Nephron (organoid): Measurements from ENCODE around the gene SMIM45.

ENCODE experiments used
- H3K27ac Mint-ChIP-seq, 3 experiments: 2 replicates each; pipeline ENCODE4 v1.8.0; 2020; ENCODE audit warnings: mixed read lengths in 3 of 3, mild to moderate bottlenecking in 2 of 3, moderate library complexity in 1 of 3
- H3K27me3 Mint-ChIP-seq: 2 replicates; pipeline ENCODE4 v1.8.0; 2021; ENCODE audit warnings: low read depth, mild to moderate bottlenecking, moderate library complexity, mixed read lengths
- H3K36me3 Mint-ChIP-seq: 2 replicates; pipeline ENCODE4 v1.8.0; 2020; ENCODE audit warnings: low read depth, mixed read lengths
- H3K4me1 Mint-ChIP-seq: 2 replicates; pipeline ENCODE4 v1.8.0; 2020; ENCODE audit warnings: mixed read lengths
- H3K4me3 Mint-ChIP-seq, 3 experiments: 2 replicates each; pipeline ENCODE4 v1.8.0; 2020; ENCODE audit warnings: mild to moderate bottlenecking in 3 of 3, mixed read lengths in 3 of 3, moderate library complexity in 2 of 3
- H3K9me3 Mint-ChIP-seq: 2 replicates; pipeline ENCODE4 v1.8.0; 2020; ENCODE audit warnings: mixed read lengths
- CTCF ChIP-seq, 3 experiments: fragments of 200-600 bp; sonication (generic); IDR thresholded peaks; one replicate each; pipeline ENCODE4 v1.5.0; 2021; ENCODE audit warnings: antibody characterized with exemption in 3 of 3; ENCODE audit not compliant: unreplicated experiment in 3 of 3

Gene SMIM45

DNA sequence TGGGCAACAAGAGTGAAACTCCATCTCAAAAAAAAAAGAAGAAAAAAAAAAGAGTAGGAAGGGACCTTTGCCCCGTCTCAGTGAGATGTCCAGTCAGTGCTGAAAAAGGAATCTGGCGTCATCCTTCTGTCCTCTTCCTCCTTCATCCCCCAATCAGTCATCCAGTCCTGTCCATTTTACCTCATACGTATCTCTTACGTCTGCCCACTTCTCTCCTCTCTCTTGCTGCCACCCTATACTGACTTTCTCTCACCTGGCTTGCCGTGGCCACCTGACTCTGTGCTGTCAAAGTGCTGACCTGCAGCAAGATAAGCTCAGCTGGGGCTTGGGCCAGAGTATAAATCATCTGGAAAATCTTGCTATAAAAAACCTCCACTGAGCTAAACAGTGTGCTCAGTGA lies 30.9 kb downstream of the SMIM45 start:
- Mint-ChIP-seq H3K36me3 (peaks cover 2% of the 10 kb centered on the region), H3K27me3 (peaks cover 12% of the 10 kb centered on the region), H3K9me3 (no peaks in the 10 kb centered on the region), H3K4me3 (no peak overlapping the region), H3K27ac (no peak overlapping the region), H3K4me1 (no peaks in the 10 kb centered on the region)
- no peak for TF ChIP-seq CTCF (IDR thresholded peaks at IDR 0.05; ENCODE audit: unreplicated experiment in 3 of 3)

DNA sequence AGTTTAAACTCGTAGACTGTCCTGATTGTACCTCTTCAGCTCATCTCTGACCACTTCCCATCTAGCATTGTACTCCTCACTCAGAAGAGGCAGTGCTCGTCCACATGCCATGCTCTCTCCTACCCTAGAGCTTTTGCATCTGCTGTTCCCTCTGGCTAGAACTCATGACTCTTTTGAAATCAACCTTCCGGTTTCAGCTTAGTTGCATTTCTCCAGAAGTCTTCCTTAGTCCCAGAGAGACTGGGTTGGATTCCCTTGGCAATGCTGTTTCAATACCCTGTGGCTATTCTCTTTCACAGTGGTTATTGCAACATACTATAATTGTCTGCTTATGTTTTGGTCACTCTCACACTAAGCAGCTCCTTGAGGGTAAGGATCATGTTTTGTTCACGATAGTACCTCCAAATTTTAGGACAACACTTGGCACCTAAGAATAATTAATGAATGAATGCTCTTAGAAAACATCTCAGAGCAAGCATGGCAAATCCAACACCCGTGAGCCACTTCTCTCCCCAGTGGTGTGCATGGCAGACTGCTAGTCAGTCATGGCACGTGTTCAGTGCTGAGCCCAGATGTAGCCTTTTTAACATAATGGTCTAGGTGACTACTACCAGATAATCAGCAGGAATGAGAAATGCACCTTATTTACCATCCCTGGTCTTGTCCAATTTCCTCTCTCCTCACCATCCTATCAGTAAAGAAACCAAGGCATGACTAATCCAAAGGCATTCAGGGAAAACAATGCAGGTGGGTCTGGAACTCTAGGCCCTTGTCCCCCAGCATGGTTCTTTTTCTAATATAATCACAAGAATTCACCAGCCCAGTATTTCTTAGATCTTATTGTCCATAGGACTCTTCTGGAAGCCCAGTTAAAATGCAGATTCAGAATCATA lies 31.8 kb downstream of the SMIM45 start:
- Mint-ChIP-seq H3K27me3 (peaks cover 7% of the 10 kb centered on the region), H3K27ac (no peak overlapping the region), H3K9me3 (no peaks in the 10 kb centered on the region), H3K36me3 (peaks cover 9% of the 10 kb centered on the region), H3K4me1 (no peaks in the 10 kb centered on the region), H3K4me3 (no peak overlapping the region)
- no peak for TF ChIP-seq CTCF (IDR thresholded peaks at IDR 0.05; ENCODE audit: unreplicated experiment in 3 of 3)

DNA sequence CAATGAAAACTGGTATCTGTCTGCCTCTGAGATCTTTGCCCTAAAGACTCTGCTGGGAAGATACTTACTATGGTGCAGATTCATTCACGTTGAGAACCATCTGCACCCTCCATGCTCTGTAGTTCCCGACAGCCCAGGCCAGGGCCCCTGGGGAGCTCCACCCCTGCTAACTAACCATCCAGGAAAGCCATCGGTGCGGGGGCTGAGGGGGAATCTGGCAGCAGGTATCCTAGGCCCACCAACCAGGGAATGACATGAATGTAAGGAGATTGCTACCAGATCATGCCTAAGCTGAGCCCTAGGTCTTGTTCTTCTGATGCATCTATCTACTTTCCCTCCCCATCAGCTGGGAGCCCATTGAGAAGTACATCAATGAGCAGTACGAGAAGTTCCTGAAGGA lies 35.3 kb downstream of the SMIM45 start:
- no peak overlapping the region for H3K27ac Mint-ChIP-seq
- H3K4me3 Mint-ChIP-seq: no peak overlapping the region
- H3K36me3 Mint-ChIP-seq: peaks cover 12% of the 10 kb centered on the region
- H3K9me3 Mint-ChIP-seq: no peaks in the 10 kb centered on the region
- TF ChIP-seq CTCF (IDR thresholded peaks at IDR 0.05; ENCODE audit: unreplicated experiment in 3 of 3): no peak
- no peaks in the 10 kb centered on the region for H3K4me1 Mint-ChIP-seq
- no peaks in the 10 kb centered on the region for H3K27me3 Mint-ChIP-seq

DNA sequence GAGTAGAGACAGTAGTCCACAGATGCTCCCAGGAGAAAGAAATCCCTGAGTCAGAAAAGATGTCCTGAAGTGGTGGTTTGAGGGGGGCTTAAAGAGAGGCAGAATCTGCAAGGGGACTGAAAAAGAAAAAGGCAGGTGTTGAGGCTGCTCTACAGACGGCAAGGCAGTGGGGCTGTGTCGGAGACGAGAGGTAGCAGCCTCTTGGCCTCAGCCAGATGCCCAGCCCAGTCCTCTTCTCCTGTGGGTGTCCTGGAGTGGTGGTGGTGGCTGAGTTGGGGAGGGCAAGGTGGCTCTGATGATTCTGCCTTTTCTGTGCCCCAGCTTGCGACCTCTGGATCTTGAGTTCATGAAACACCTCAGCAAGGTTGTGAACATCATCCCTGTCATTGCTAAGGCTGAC lies 37.3 kb downstream of the SMIM45 start:
- H3K4me3 Mint-ChIP-seq: no peak overlapping the region
- H3K27ac Mint-ChIP-seq: no peak overlapping the region
- no peaks in the 10 kb centered on the region for H3K4me1 Mint-ChIP-seq
- H3K9me3 Mint-ChIP-seq: no peaks in the 10 kb centered on the region
- peaks cover 14% of the 10 kb centered on the region for H3K36me3 Mint-ChIP-seq
- no peaks in the 10 kb centered on the region for H3K27me3 Mint-ChIP-seq
- TF ChIP-seq CTCF (IDR thresholded peaks at IDR 0.05; ENCODE audit: unreplicated experiment in 3 of 3): no peak

- Mint-ChIP-seq H3K27me3 (no peaks in the 10 kb centered on the region), H3K27ac (no peak overlapping the region), H3K36me3 (peaks cover 20% of the 10 kb centered on the region), H3K4me3 (no peak overlapping the region), H3K4me1 (no peaks in the 10 kb centered on the region), H3K9me3 (no peaks in the 10 kb centered on the region)
- no peak for TF ChIP-seq CTCF (IDR thresholded peaks at IDR 0.05; ENCODE audit: unreplicated experiment in 3 of 3)
Measured at GRCh38 chr22:41991111-41991510, 39.2 kb downstream of the SMIM45 start.

DNA sequence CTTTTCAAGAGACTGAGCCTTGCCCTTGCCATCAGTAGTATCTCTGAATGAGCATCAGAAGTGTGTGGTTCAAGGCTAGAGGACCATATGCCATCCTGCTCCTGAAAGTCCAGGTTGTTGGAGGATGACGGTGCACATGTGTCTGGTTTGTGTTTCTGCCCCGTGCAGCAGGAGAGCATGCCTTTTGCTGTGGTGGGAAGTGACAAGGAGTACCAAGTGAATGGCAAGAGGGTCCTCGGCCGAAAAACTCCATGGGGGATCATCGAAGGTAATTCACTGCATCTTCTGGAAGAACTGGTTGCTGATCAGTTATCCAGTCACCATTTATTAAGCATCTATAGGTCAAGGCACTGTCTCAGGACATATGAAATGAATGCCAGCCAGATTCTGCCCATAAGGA lies 40.5 kb downstream of the SMIM45 start:
- TF ChIP-seq CTCF (IDR thresholded peaks at IDR 0.05; ENCODE audit: unreplicated experiment in 3 of 3): no peak
- Mint-ChIP-seq H3K27me3 (peaks cover 7% of the 10 kb centered on the region), H3K27ac (no peak overlapping the region), H3K9me3 (no peaks in the 10 kb centered on the region), H3K36me3 (peaks cover 20% of the 10 kb centered on the region), H3K4me3 (no peak overlapping the region), H3K4me1 (no peaks in the 10 kb centered on the region)
